GOT3 (cell line): ENCODE measurements around the gene SPTLC2.
"Not testable (repeated sequence)": the region's sequence is repeated elsewhere in the genome, so short reads cannot be mapped to it uniquely, and the experiment has no call there.

Experiments used
- DNase-seq: peaks from one replicate; lab custom pipeline; 2025; ENCODE audit warnings: mixed read lengths; lab: John Stamatoyannopoulos, UW

Gene SPTLC2

GRCh38 chr14:77547512-77548180, 68.8 kb downstream of the SPTLC2 start:
- no peak for DNase-seq

GRCh38 chr14:77545171-77545570, 71.3 kb downstream of the SPTLC2 start:
- not testable (repeated sequence) for DNase-seq

GRCh38 chr14:77544571-77544970, 71.9 kb downstream of the SPTLC2 start:
- no peak for DNase-seq

- DNase-seq, result no peak
These were observed 72.7 kb downstream of the SPTLC2 start for GRCh38 chr14:77543637-77544334.

GRCh38 chr14:77543240-77543551, 73.2 kb downstream of the SPTLC2 start:
- no peak for DNase-seq

GRCh38 chr14:77542421-77543239, 73.8 kb downstream of the SPTLC2 start:
- no peak for DNase-seq

- no peak for DNase-seq
These were observed 74.5 kb downstream of the SPTLC2 start for GRCh38 chr14:77541905-77542304.

GRCh38 chr14:77536951-77537350, 79.5 kb downstream of the SPTLC2 start:
- DNase-seq, result not testable (repeated sequence)

- no peak for DNase-seq
These were observed 85.4 kb downstream of the SPTLC2 start for GRCh38 chr14:77531071-77531470.

- no peak for DNase-seq
These were observed 86.5 kb downstream of the SPTLC2 start for GRCh38 chr14:77529963-77530362.

- DNase-seq, result no peak
These were observed 87.2 kb downstream of the SPTLC2 start for GRCh38 chr14:77529213-77529612.

- not testable (repeated sequence) for DNase-seq
These were observed 87.7 kb downstream of the SPTLC2 start for GRCh38 chr14:77528701-77529100.

GRCh38 chr14:77526266-77526665, 90.2 kb downstream of the SPTLC2 start:
- no peak for DNase-seq

GRCh38 chr14:77524536-77524935, 91.9 kb downstream of the SPTLC2 start:
- no peak for DNase-seq

GRCh38 chr14:77523109-77523508, 93.3 kb downstream of the SPTLC2 start:
- no peak for DNase-seq

GRCh38 chr14:77520555-77520954, 95.9 kb downstream of the SPTLC2 start:
- no peak for DNase-seq

- DNase-seq, result no peak
These were observed 100.3 kb downstream of the SPTLC2 start for GRCh38 chr14:77516126-77516525.

GRCh38 chr14:77511486-77512162, 104.8 kb downstream of the SPTLC2 start:
- DNase-seq, result no peak

- DNase-seq, result no peak
These were observed 107.1 kb downstream of the SPTLC2 start for GRCh38 chr14:77509366-77509765.

GRCh38 chr14:77508876-77509275, 107.6 kb downstream of the SPTLC2 start:
- DNase-seq, result no peak

GRCh38 chr14:77508249-77508648, 108.2 kb downstream of the SPTLC2 start:
- no peak for DNase-seq

- no peak for DNase-seq
These were observed 108.7 kb downstream of the SPTLC2 start for GRCh38 chr14:77507762-77508161.
